HG03439 (cell line): ENCODE measurements around the gene B4GALNT4.
"Not testable (repeated sequence)": the region's sequence is repeated elsewhere in the genome, so short reads cannot be mapped to it uniquely, and the experiment has no call there.

ENCODE experiments used
- ATAC-seq: cut with Tn5 transposase; IDR thresholded peaks from one replicate; pipeline ENCODE4 v1.9.1; 2021; ENCODE audit warnings: mild to moderate bottlenecking, moderate library complexity; ENCODE audit not compliant: unreplicated experiment

B4GALNT4 gene

GRCh38 chr11:375065-376025, 6.0 kb downstream of the B4GALNT4 start:
- ATAC-seq: no peak

- ATAC-seq: no peak
Observed at GRCh38 chr11:376531-377173, 7.4 kb downstream of the B4GALNT4 start.

- ATAC-seq: no peak
Observed at GRCh38 chr11:377174-377865, 8.0 kb downstream of the B4GALNT4 start.

- ATAC-seq: no peak
Observed at GRCh38 chr11:377883-378500, 8.7 kb downstream of the B4GALNT4 start.

GRCh38 chr11:379205-380094, 10.2 kb downstream of the B4GALNT4 start:
- no peak for ATAC-seq

GRCh38 chr11:380095-380480, 10.8 kb downstream of the B4GALNT4 start:
- ATAC-seq: no peak

- ATAC-seq: no peak
Observed at GRCh38 chr11:380491-380890, 11.2 kb downstream of the B4GALNT4 start.

- no peak for ATAC-seq
Observed at GRCh38 chr11:380996-381395, 11.7 kb downstream of the B4GALNT4 start.

- no peak for ATAC-seq
Observed at GRCh38 chr11:381501-382072, 12.3 kb downstream of the B4GALNT4 start.

- ATAC-seq: no peak
Observed at GRCh38 chr11:382081-382629, 12.9 kb downstream of the B4GALNT4 start.

- ATAC-seq: no peak
Observed at GRCh38 chr11:383431-383830, 14.1 kb downstream of the B4GALNT4 start.

GRCh38 chr11:384511-384910, 15.2 kb downstream of the B4GALNT4 start:
- no peak for ATAC-seq

GRCh38 chr11:385594-386351, 16.5 kb downstream of the B4GALNT4 start:
- no peak for ATAC-seq

GRCh38 chr11:386483-386882, 17.2 kb downstream of the B4GALNT4 start:
- ATAC-seq: no peak

- no peak for ATAC-seq
Observed at GRCh38 chr11:387193-387793, 18.0 kb downstream of the B4GALNT4 start.

- ATAC-seq: not testable (repeated sequence)
Observed at GRCh38 chr11:389369-389768, 20.1 kb downstream of the B4GALNT4 start.

- no peak for ATAC-seq
Observed at GRCh38 chr11:390175-390574, 20.9 kb downstream of the B4GALNT4 start.
